Prostate gland (tissue), 2 donors: ENCODE results near the gene SFTPD.

Experiments used
- POLR2A ChIP-seq: fragments of 450-650 bp; IDR thresholded peaks from one replicate; pipeline ENCODE4 v1.6.1; 2016; ENCODE audit warnings: antibody characterized with exemption, mild to moderate bottlenecking
- POLR2AphosphoS5 ChIP-seq: sonication (generic); formaldehyde crosslinking; IDR thresholded peaks from one replicate; pipeline ENCODE4 v1.6.1; 2017; ENCODE audit warnings: antibody characterized with exemption
- TF ChIP-seq, protein P1 (sequence below), 4 experiments: fragments of 200-600 bp in 2 of 4; fragments of 450-650 bp in 2 of 4; sonication (generic) in 2 of 4; IDR thresholded peaks; 1 replicate in 3 of 4; 2 replicates in 1 of 4; pipeline ENCODE4 v1.5.1; 2016 to 2019; ENCODE audit warnings: antibody characterized with exemption in 4 of 4, mild to moderate bottlenecking in 2 of 4, moderate library complexity in 2 of 4

DNA sequence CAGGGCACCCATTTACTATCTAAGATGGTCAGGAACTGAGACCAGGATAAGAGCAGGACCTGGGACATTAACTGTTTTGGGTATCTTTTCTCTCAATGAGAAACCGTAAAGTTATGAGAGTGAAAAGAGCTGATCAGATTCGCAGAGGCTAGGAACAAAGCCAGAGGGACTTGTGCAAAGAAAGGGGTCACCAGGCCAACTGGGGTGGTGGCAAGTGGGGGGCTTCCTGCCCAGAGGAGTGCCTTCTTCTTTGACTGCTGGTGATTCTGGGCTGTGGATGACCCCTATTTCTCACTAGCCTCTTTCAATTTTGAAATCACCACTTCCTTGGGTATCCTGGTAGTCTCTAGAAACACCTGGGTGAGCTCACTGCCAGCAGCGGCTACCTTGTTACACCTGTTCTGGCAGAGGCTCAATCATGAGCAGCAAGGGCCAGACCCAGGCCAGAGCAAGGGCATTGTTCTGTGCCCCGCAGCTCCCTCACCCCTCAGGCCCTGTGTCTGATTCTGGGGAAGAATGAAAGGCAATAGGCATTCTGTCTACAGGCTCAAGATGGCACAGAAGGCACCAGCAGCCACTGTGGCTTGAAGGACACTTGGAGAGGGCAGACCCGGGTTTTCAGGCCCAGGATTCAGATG lies 999 bp downstream of the SFTPD start:
- TF ChIP-seq POLR2AphosphoS5, result no peak
- no peak for TF ChIP-seq POLR2A
- TF ChIP-seq, protein P1, sequence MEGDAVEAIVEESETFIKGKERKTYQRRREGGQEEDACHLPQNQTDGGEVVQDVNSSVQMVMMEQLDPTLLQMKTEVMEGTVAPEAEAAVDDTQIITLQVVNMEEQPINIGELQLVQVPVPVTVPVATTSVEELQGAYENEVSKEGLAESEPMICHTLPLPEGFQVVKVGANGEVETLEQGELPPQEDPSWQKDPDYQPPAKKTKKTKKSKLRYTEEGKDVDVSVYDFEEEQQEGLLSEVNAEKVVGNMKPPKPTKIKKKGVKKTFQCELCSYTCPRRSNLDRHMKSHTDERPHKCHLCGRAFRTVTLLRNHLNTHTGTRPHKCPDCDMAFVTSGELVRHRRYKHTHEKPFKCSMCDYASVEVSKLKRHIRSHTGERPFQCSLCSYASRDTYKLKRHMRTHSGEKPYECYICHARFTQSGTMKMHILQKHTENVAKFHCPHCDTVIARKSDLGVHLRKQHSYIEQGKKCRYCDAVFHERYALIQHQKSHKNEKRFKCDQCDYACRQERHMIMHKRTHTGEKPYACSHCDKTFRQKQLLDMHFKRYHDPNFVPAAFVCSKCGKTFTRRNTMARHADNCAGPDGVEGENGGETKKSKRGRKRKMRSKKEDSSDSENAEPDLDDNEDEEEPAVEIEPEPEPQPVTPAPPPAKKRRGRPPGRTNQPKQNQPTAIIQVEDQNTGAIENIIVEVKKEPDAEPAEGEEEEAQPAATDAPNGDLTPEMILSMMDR (IDR thresholded peaks at IDR 0.05), result no peak
